IMR-90 (cell line): ENCODE results near the gene EMCN. TPM values are rescaled to one million over a fixed set of nuclear protein-coding genes. Genes with fewer than 3 reads are reported as not detected.

Source experiments
- ATAC-seq: fragments of 200-7000 bp; cut with Tn5 transposase; 2 replicates; pipeline ENCODE4 v1.9.1; 2020; ENCODE audit warnings: low read depth, mild to moderate bottlenecking, moderate library complexity
- BruUV-seq: library from RNA; stranded (reverse); fragments of 400-500 nt; replicated peaks from 2 replicates; lab custom pipeline; 2021; lab: Mats Ljungman, UMichigan
- CTCF ChIA-PET: fragments of 300-600 bp; formaldehyde crosslinking; extraction: SDS; loops from one replicate; lab custom pipeline; 2021; ENCODE audit warnings: antibody characterized with exemption; lab: Yijun Ruan, JAX
- POLR2A ChIA-PET: fragments of 300-600 bp; sonication (Branson Sonifier 250); formaldehyde crosslinking; loops from one replicate; lab custom pipeline; 2022; ENCODE audit warnings: antibody characterized with exemption; ENCODE audit not compliant: unreplicated experiment; lab: Charles Lee
- DNase-seq: peaks from one replicate; pipeline ENCODE4 v3.0.0; 2013
- H2AFZ ChIP-seq: replicated peaks from 2 replicates; pipeline ENCODE3; 2013; ENCODE audit warnings: low read length, mild to moderate bottlenecking; ENCODE audit not compliant: poor library complexity
- H2AK5ac ChIP-seq: 2 replicates; pipeline ENCODE4 v1.6.1; 2013; ENCODE audit warnings: low read depth, low read length, inconsistent platforms
- H2AK9ac ChIP-seq: replicated peaks from 2 replicates; pipeline ENCODE3; 2013; ENCODE audit warnings: mild to moderate bottlenecking, low read depth, low read length, moderate library complexity; ENCODE audit not compliant: poor library complexity
- H2BK120ac ChIP-seq: 2 replicates; pipeline ENCODE4 v1.6.1; 2013; ENCODE audit warnings: low read depth, low read length, inconsistent platforms
- H2BK15ac ChIP-seq: 3 replicates; pipeline ENCODE4 v1.6.1; 2013; ENCODE audit warnings: low read depth, low read length, inconsistent platforms
- H2BK20ac ChIP-seq: 2 replicates; pipeline ENCODE4 v1.6.1; 2013; ENCODE audit warnings: low read depth, mild to moderate bottlenecking, inconsistent platforms, low read length, moderate library complexity
- H2BK5ac ChIP-seq: 2 replicates; pipeline ENCODE4 v1.6.1; 2013; ENCODE audit warnings: mild to moderate bottlenecking, low read depth, low read length, inconsistent platforms; ENCODE audit not compliant: poor library complexity, severe bottlenecking
- H3K14ac ChIP-seq: replicated peaks from 2 replicates; pipeline ENCODE4 v1.6.1; 2013; ENCODE audit warnings: low read depth, low read length, inconsistent platforms
- H3K18ac ChIP-seq: 2 replicates; pipeline ENCODE4 v1.6.1; 2013; ENCODE audit warnings: low read depth, low read length, control low read depth
- H3K23ac ChIP-seq: 2 replicates; pipeline ENCODE4 v1.6.1; 2013; ENCODE audit warnings: low read depth, low read length, inconsistent platforms
- H3K27ac ChIP-seq: 2 replicates; pipeline ENCODE4 v1.5.1; 2013; ENCODE audit warnings: mild to moderate bottlenecking, control low read depth, low read length; ENCODE audit not compliant: insufficient read depth
- H3K27me3 ChIP-seq: 2 replicates; pipeline ENCODE4 v1.6.1; 2013; ENCODE audit warnings: low read length; ENCODE audit not compliant: control insufficient read depth, insufficient read depth
- H3K36me3 ChIP-seq: 2 replicates; pipeline ENCODE4 v1.6.1; 2013; ENCODE audit warnings: low read length, mixed read lengths; ENCODE audit not compliant: control insufficient read depth, insufficient read depth
- H3K4ac ChIP-seq: 2 replicates; pipeline ENCODE4 v1.6.1; 2013; ENCODE audit warnings: low read depth, low read length, inconsistent platforms
- H3K4me1 ChIP-seq: 2 replicates; pipeline ENCODE4 v1.6.1; 2013; ENCODE audit warnings: low read length, mixed read lengths; ENCODE audit not compliant: control insufficient read depth, insufficient read depth
- H3K4me2 ChIP-seq: 2 replicates; pipeline ENCODE4 v1.6.1; 2013; ENCODE audit warnings: low read depth, mild to moderate bottlenecking, control low read depth, low read length, moderate library complexity
- H3K4me3 ChIP-seq: 2 replicates; pipeline ENCODE4 v1.5.1; 2013; ENCODE audit warnings: low read depth, mild to moderate bottlenecking, control low read depth, low read length, moderate library complexity; ENCODE audit not compliant: insufficient read depth
- H3K56ac ChIP-seq: 2 replicates; pipeline ENCODE4 v1.6.1; 2013; ENCODE audit warnings: low read length, inconsistent platforms; ENCODE audit not compliant: insufficient read depth; ENCODE audit errors: extremely low read depth
- H3K79me1 ChIP-seq, 2 experiments: 2 replicates each; pipeline ENCODE4 v1.6.1; 2013; ENCODE audit warnings: low read length in 2 of 2, inconsistent platforms in 1 of 2, low read depth in 1 of 2
- H3K9ac ChIP-seq: 2 replicates; pipeline ENCODE4 v1.6.1; 2013; ENCODE audit warnings: low read depth, low read length, control low read depth
- H3K9me1 ChIP-seq: 2 replicates; pipeline ENCODE4 v1.6.1; 2013; ENCODE audit warnings: low read length, inconsistent platforms; ENCODE audit not compliant: insufficient read depth
- H3K9me3 ChIP-seq: 2 replicates; pipeline ENCODE4 v1.6.1; 2013; ENCODE audit warnings: low read length; ENCODE audit not compliant: control insufficient read depth, insufficient read depth
- H4K20me1 ChIP-seq: 2 replicates; pipeline ENCODE4 v1.6.1; 2013; ENCODE audit warnings: low read length, inconsistent platforms; ENCODE audit not compliant: insufficient read depth
- H4K5ac ChIP-seq: 2 replicates; pipeline ENCODE4 v1.6.1; 2013; ENCODE audit warnings: mild to moderate bottlenecking, low read depth, low read length, control low read depth
- H4K8ac ChIP-seq, 2 experiments: 2 replicates each; pipeline ENCODE4 v1.6.1; 2013; ENCODE audit warnings: low read depth in 2 of 2, low read length in 2 of 2, control low read depth in 1 of 2, inconsistent platforms in 1 of 2
- H4K91ac ChIP-seq: 2 replicates; pipeline ENCODE4 v1.6.1; 2013; ENCODE audit warnings: low read depth, low read length, inconsistent platforms; ENCODE audit not compliant: insufficient read depth
- FOS ChIP-seq: fragments of 150-350 bp; IDR thresholded peaks from 2 replicates; pipeline ENCODE4 v1.6.1; 2016; ENCODE audit warnings: low read depth, low read length
- WGBS, 2 experiments: methylation state at CpG; one replicate each; pipeline versions ENCODE4 v1.1.5 to v1.1.7; 2013; ENCODE audit warnings: missing lambda C conversion rate in 2 of 2; ENCODE audit not compliant: insufficient read length in 1 of 2; ENCODE audit errors: extremely low coverage in 2 of 2; 5-methylcytosine and 5-hydroxymethylcytosine counted together
- dilution Hi-C: fragments of 300-500 bp; cut with HindIII; formaldehyde crosslinking; loops from one replicate; pipeline ENCODE4 v1.14.3; 2018; ENCODE audit warnings: low sequenced_read_pairs; ENCODE audit not compliant: unreplicated experiment
- in situ Hi-C: fragments of 300-500 bp; cut with MboI; formaldehyde crosslinking; loops from 3 replicates; pipeline ENCODE4 v1.14.3; 2019; ENCODE audit warnings: low sequenced_read_pairs, inconsistent platforms, mixed read lengths
- intact Hi-C: fragments of 100-400 bp; cut with micrococcal nuclease; formaldehyde crosslinking; loops from 2 replicates; pipeline ENCODE4 v1.10.0; 2022
- polyA plus RNA-seq, 3 experiments: library from polyadenylated mRNA; depleted of rRNA; stranded (reverse); fragments of >200 nt; gene quantifications; 2 replicates each; pipeline ENCODE4 v1.2.3, GENCODE V29; 2012; ENCODE audit warnings: low replicate concordance in 1 of 3
- total RNA-seq: library from RNA; depleted of rRNA; stranded (reverse); fragments of >200 nt; gene quantifications from 2 replicates; pipeline ENCODE4 v1.2.3, GENCODE V29; 2012
- TF ChIP-seq, protein P1 (sequence below): fragments of 150-350 bp; IDR thresholded peaks from 2 replicates; pipeline ENCODE4 v1.6.1; 2017; ENCODE audit warnings: mild to moderate bottlenecking, antibody characterized with exemption, low read length, low read depth

The EMCN gene
- total and polyA plus RNA-seq, 2 of the 4 experiments (the other 2 are of a cell fraction) = not detected

DNA sequence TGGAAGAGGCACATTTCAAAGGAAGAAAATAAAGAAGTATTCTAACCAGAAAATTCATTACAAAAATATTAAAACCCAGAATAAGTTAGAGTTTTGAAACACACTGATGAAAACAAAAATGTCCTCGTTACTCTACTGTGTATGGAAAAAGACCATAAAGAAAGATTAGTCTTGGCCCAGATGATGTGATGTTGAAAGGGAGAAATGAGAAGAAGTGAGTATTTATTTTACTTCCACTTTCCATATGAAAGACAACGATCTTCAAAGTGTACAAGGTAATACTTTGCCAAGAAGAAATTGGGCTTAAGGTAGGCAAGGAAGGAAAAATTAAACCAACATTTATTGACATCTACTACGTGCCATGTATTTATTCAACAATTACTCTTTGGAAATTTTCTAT lies 48.6 kb upstream of the EMCN start:
- no peak overlapping the region for H2AK9ac ChIP-seq
- H2BK20ac ChIP-seq = no peak overlapping the region
- H3K4ac ChIP-seq = no peak overlapping the region
- dilution Hi-C loops = no loop called here
- no peak overlapping the region for H3K56ac ChIP-seq
- H3K9me1 ChIP-seq = no peaks in the 10 kb centered on the region
- H3K18ac ChIP-seq = no peak overlapping the region
- H2BK5ac ChIP-seq = no peak overlapping the region
- no peak overlapping the region for H2BK15ac ChIP-seq
- H4K91ac ChIP-seq = no peak overlapping the region
- H3K9ac ChIP-seq = no peak overlapping the region
- H4K8ac ChIP-seq = no peak overlapping the region
- no peak overlapping the region for H3K23ac ChIP-seq
- BruUV-seq = no TSS peak
- intact Hi-C loops = no loop called here
- H2AFZ ChIP-seq = no peak overlapping the region
- H3K79me1 ChIP-seq = no peaks in the 10 kb centered on the region
- WGBS, 2 experiments = no CpG with 5 or more reads among the region's 3 CpGs
- in situ Hi-C loops = no loop called here
- no peak overlapping the region for H3K4me3 ChIP-seq
- H3K36me3 ChIP-seq = no peaks in the 10 kb centered on the region
- TF ChIP-seq, protein P1, sequence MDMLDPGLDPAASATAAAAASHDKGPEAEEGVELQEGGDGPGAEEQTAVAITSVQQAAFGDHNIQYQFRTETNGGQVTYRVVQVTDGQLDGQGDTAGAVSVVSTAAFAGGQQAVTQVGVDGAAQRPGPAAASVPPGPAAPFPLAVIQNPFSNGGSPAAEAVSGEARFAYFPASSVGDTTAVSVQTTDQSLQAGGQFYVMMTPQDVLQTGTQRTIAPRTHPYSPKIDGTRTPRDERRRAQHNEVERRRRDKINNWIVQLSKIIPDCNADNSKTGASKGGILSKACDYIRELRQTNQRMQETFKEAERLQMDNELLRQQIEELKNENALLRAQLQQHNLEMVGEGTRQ = no peak
- TF ChIP-seq FOS = no peak
- H3K14ac ChIP-seq = no peak overlapping the region
- H3K9me3 ChIP-seq = no peaks in the 10 kb centered on the region
- ATAC-seq (no peak), DNase-seq (no peak)
- no peaks in the 10 kb centered on the region for H4K20me1 ChIP-seq
- POLR2A ChIA-PET = no interaction called here
- H2BK120ac ChIP-seq = no peak overlapping the region
- no peak overlapping the region for H2AK5ac ChIP-seq
- H3K4me1 ChIP-seq = no peaks in the 10 kb centered on the region
- no peak overlapping the region for H4K5ac ChIP-seq
- H3K27ac ChIP-seq = no peak overlapping the region
- no peak overlapping the region for H3K4me2 ChIP-seq
- CTCF ChIA-PET = interaction anchor here (0.6 kb wide), 1 partner anchor 218 kb away, joined by 3 read pairs; no protein-coding TSS in a partner anchor
- H3K27me3 ChIP-seq = no peaks in the 10 kb centered on the region
